OCI-LY7 (cell line): ENCODE data around the gene THRB.

Experiments
- EZH2phosphoT487 ChIP-seq: fragments of 200-600 bp; sonication (generic); IDR thresholded peaks from 2 replicates; pipeline ENCODE4 v1.6.1; 2018; ENCODE audit warnings: low read depth, borderline replicate concordance, mild to moderate bottlenecking, mixed run types, antibody characterized with exemption, low read length, moderate library complexity, mixed read lengths
- TF ChIP-seq, protein P1 (sequence below): fragments of 200-600 bp; sonication (generic); conservative IDR thresholded peaks from 2 replicates; pipeline ENCODE4 v1.5.1; 2014; ENCODE audit warnings: mild to moderate bottlenecking, antibody characterized with exemption, low read length, moderate library complexity, mixed read lengths

DNA sequence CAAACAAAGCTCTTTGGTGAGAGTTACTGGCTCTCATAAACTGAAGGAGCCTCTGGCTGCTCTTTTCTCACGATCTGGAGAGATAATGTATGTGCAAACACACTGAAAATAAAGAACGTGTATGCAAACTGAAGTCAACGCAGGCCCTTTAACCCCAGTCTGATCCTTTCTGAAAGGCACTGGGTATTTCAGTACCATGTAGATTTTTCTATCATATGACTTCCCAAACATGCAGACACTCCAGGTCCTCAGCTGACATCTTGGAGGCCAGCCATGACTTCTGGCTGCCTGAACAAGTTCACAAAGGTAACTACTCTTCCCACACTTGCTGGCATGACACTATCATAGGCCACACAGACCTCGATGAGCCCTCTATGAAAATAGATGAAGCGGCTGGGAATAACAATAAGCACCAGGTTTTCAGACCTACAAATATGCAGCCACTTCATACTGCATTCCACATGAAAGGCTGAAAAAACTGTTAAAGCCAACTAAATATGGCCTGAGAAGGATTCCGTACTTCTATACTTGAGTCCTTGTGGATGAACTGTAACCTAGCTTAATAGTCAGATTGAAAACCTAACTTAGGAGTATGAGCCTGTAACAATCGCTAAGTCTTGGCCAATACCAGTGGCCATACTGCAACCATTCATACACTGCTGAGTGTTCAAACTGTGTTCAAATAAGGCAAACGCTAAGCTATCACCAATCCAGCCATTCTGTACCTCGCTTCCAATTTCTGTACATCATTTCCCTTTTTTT lies 121.3 kb downstream of the THRB start:
- TF ChIP-seq, protein P1, sequence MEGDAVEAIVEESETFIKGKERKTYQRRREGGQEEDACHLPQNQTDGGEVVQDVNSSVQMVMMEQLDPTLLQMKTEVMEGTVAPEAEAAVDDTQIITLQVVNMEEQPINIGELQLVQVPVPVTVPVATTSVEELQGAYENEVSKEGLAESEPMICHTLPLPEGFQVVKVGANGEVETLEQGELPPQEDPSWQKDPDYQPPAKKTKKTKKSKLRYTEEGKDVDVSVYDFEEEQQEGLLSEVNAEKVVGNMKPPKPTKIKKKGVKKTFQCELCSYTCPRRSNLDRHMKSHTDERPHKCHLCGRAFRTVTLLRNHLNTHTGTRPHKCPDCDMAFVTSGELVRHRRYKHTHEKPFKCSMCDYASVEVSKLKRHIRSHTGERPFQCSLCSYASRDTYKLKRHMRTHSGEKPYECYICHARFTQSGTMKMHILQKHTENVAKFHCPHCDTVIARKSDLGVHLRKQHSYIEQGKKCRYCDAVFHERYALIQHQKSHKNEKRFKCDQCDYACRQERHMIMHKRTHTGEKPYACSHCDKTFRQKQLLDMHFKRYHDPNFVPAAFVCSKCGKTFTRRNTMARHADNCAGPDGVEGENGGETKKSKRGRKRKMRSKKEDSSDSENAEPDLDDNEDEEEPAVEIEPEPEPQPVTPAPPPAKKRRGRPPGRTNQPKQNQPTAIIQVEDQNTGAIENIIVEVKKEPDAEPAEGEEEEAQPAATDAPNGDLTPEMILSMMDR: no peak
- no peak for TF ChIP-seq EZH2phosphoT487
